IMR-90 (cell line): ENCODE data around the gene CDH13. TPM values are rescaled to one million over a fixed set of nuclear protein-coding genes. Genes with fewer than 3 reads are reported as not detected.

Source experiments
- ATAC-seq: fragments of 200-7000 bp; cut with Tn5 transposase; 2 replicates; pipeline ENCODE4 v1.9.1; 2020; ENCODE audit warnings: low read depth, mild to moderate bottlenecking, moderate library complexity
- BruUV-seq: library from RNA; stranded (reverse); fragments of 400-500 nt; replicated peaks from 2 replicates; lab custom pipeline; 2021; lab: Mats Ljungman, UMichigan
- CTCF ChIA-PET: fragments of 300-600 bp; formaldehyde crosslinking; extraction: SDS; loops from one replicate; lab custom pipeline; 2021; ENCODE audit warnings: antibody characterized with exemption; lab: Yijun Ruan, JAX
- POLR2A ChIA-PET: fragments of 300-600 bp; sonication (Branson Sonifier 250); formaldehyde crosslinking; loops from one replicate; lab custom pipeline; 2022; ENCODE audit warnings: antibody characterized with exemption; ENCODE audit not compliant: unreplicated experiment; lab: Charles Lee
- DNase-seq: peaks from one replicate; pipeline ENCODE4 v3.0.0; 2013
- H2AFZ ChIP-seq: replicated peaks from 2 replicates; pipeline ENCODE3; 2013; ENCODE audit warnings: low read length, mild to moderate bottlenecking; ENCODE audit not compliant: poor library complexity
- H2AK5ac ChIP-seq: 2 replicates; pipeline ENCODE4 v1.6.1; 2013; ENCODE audit warnings: low read depth, low read length, inconsistent platforms
- H2AK9ac ChIP-seq: replicated peaks from 2 replicates; pipeline ENCODE3; 2013; ENCODE audit warnings: mild to moderate bottlenecking, low read depth, low read length, moderate library complexity; ENCODE audit not compliant: poor library complexity
- H2BK120ac ChIP-seq: 2 replicates; pipeline ENCODE4 v1.6.1; 2013; ENCODE audit warnings: low read depth, low read length, inconsistent platforms
- H2BK15ac ChIP-seq: 3 replicates; pipeline ENCODE4 v1.6.1; 2013; ENCODE audit warnings: low read depth, low read length, inconsistent platforms
- H2BK20ac ChIP-seq: 2 replicates; pipeline ENCODE4 v1.6.1; 2013; ENCODE audit warnings: low read depth, mild to moderate bottlenecking, inconsistent platforms, low read length, moderate library complexity
- H2BK5ac ChIP-seq: 2 replicates; pipeline ENCODE4 v1.6.1; 2013; ENCODE audit warnings: mild to moderate bottlenecking, low read depth, low read length, inconsistent platforms; ENCODE audit not compliant: poor library complexity, severe bottlenecking
- H3K14ac ChIP-seq: replicated peaks from 2 replicates; pipeline ENCODE4 v1.6.1; 2013; ENCODE audit warnings: low read depth, low read length, inconsistent platforms
- H3K18ac ChIP-seq: 2 replicates; pipeline ENCODE4 v1.6.1; 2013; ENCODE audit warnings: low read depth, low read length, control low read depth
- H3K23ac ChIP-seq: 2 replicates; pipeline ENCODE4 v1.6.1; 2013; ENCODE audit warnings: low read depth, low read length, inconsistent platforms
- H3K27ac ChIP-seq: 2 replicates; pipeline ENCODE4 v1.5.1; 2013; ENCODE audit warnings: mild to moderate bottlenecking, control low read depth, low read length; ENCODE audit not compliant: insufficient read depth
- H3K27me3 ChIP-seq: 2 replicates; pipeline ENCODE4 v1.6.1; 2013; ENCODE audit warnings: low read length; ENCODE audit not compliant: control insufficient read depth, insufficient read depth
- H3K36me3 ChIP-seq: 2 replicates; pipeline ENCODE4 v1.6.1; 2013; ENCODE audit warnings: low read length, mixed read lengths; ENCODE audit not compliant: control insufficient read depth, insufficient read depth
- H3K4ac ChIP-seq: 2 replicates; pipeline ENCODE4 v1.6.1; 2013; ENCODE audit warnings: low read depth, low read length, inconsistent platforms
- H3K4me1 ChIP-seq: 2 replicates; pipeline ENCODE4 v1.6.1; 2013; ENCODE audit warnings: low read length, mixed read lengths; ENCODE audit not compliant: control insufficient read depth, insufficient read depth
- H3K4me2 ChIP-seq: 2 replicates; pipeline ENCODE4 v1.6.1; 2013; ENCODE audit warnings: low read depth, mild to moderate bottlenecking, control low read depth, low read length, moderate library complexity
- H3K4me3 ChIP-seq: 2 replicates; pipeline ENCODE4 v1.5.1; 2013; ENCODE audit warnings: low read depth, mild to moderate bottlenecking, control low read depth, low read length, moderate library complexity; ENCODE audit not compliant: insufficient read depth
- H3K56ac ChIP-seq: 2 replicates; pipeline ENCODE4 v1.6.1; 2013; ENCODE audit warnings: low read length, inconsistent platforms; ENCODE audit not compliant: insufficient read depth; ENCODE audit errors: extremely low read depth
- H3K79me1 ChIP-seq, 2 experiments: 2 replicates each; pipeline ENCODE4 v1.6.1; 2013; ENCODE audit warnings: low read length in 2 of 2, inconsistent platforms in 1 of 2, low read depth in 1 of 2
- H3K9ac ChIP-seq: 2 replicates; pipeline ENCODE4 v1.6.1; 2013; ENCODE audit warnings: low read depth, low read length, control low read depth
- H3K9me1 ChIP-seq: 2 replicates; pipeline ENCODE4 v1.6.1; 2013; ENCODE audit warnings: low read length, inconsistent platforms; ENCODE audit not compliant: insufficient read depth
- H3K9me3 ChIP-seq: 2 replicates; pipeline ENCODE4 v1.6.1; 2013; ENCODE audit warnings: low read length; ENCODE audit not compliant: control insufficient read depth, insufficient read depth
- H4K20me1 ChIP-seq: 2 replicates; pipeline ENCODE4 v1.6.1; 2013; ENCODE audit warnings: low read length, inconsistent platforms; ENCODE audit not compliant: insufficient read depth
- H4K5ac ChIP-seq: 2 replicates; pipeline ENCODE4 v1.6.1; 2013; ENCODE audit warnings: mild to moderate bottlenecking, low read depth, low read length, control low read depth
- H4K8ac ChIP-seq, 2 experiments: 2 replicates each; pipeline ENCODE4 v1.6.1; 2013; ENCODE audit warnings: low read depth in 2 of 2, low read length in 2 of 2, control low read depth in 1 of 2, inconsistent platforms in 1 of 2
- H4K91ac ChIP-seq: 2 replicates; pipeline ENCODE4 v1.6.1; 2013; ENCODE audit warnings: low read depth, low read length, inconsistent platforms; ENCODE audit not compliant: insufficient read depth
- BHLHE40 ChIP-seq: fragments of 150-350 bp; IDR thresholded peaks from 2 replicates; pipeline ENCODE4 v1.6.1; 2016; ENCODE audit warnings: mild to moderate bottlenecking, low read depth, low read length
- CEBPB ChIP-seq: IDR thresholded peaks from 2 replicates; pipeline ENCODE4 v1.6.1; 2012; ENCODE audit warnings: low read depth, low read length, improper control_type of control experiment
- CHD1 ChIP-seq: IDR thresholded peaks from 2 replicates; pipeline ENCODE4 v1.6.1; 2012; ENCODE audit warnings: low read depth, low read length, improper control_type of control experiment
- FOS ChIP-seq: fragments of 150-350 bp; IDR thresholded peaks from 2 replicates; pipeline ENCODE4 v1.6.1; 2016; ENCODE audit warnings: low read depth, low read length
- MAFK ChIP-seq: IDR thresholded peaks from 2 replicates; pipeline ENCODE4 v1.6.1; 2012; ENCODE audit warnings: low read depth, low read length, improper control_type of control experiment
- MAZ ChIP-seq: IDR thresholded peaks from 2 replicates; pipeline ENCODE4 v1.6.1; 2012; ENCODE audit warnings: low read depth, mild to moderate bottlenecking, low read length, improper control_type of control experiment, moderate library complexity, borderline replicate concordance
- MXI1 ChIP-seq: IDR thresholded peaks from 2 replicates; pipeline ENCODE4 v1.6.1; 2012; ENCODE audit warnings: low read depth, mild to moderate bottlenecking, low read length, moderate library complexity, borderline replicate concordance
- NFE2L2 ChIP-seq: fragments of 150-350 bp; IDR thresholded peaks from 2 replicates; pipeline ENCODE4 v1.6.1; 2016; ENCODE audit warnings: low read depth, mild to moderate bottlenecking, low read length
- POLR2A ChIP-seq: IDR thresholded peaks from 2 replicates; pipeline ENCODE4 v1.6.1; 2012; ENCODE audit warnings: mild to moderate bottlenecking, low read depth, low read length
- RAD21 ChIP-seq: IDR thresholded peaks from 2 replicates; pipeline ENCODE4 v1.6.1; 2012; ENCODE audit warnings: low read length, improper control_type of control experiment
- RCOR1 ChIP-seq: IDR thresholded peaks from 2 replicates; pipeline ENCODE4 v1.6.1; 2012; ENCODE audit warnings: mild to moderate bottlenecking, low read length, improper control_type of control experiment; ENCODE audit not compliant: insufficient replicate concordance
- RFX5 ChIP-seq: IDR thresholded peaks from 2 replicates; pipeline ENCODE4 v1.8.0; 2012; ENCODE audit warnings: low read depth, mild to moderate bottlenecking, low read length, moderate library complexity
- SMC3 ChIP-seq: fragments of 150-350 bp; IDR thresholded peaks from 2 replicates; pipeline ENCODE4 v1.6.1; 2016; ENCODE audit warnings: low read depth, mild to moderate bottlenecking, antibody characterized with exemption, low read length, moderate library complexity
- WGBS, 2 experiments: methylation state at CpG; one replicate each; pipeline versions ENCODE4 v1.1.5 to v1.1.7; 2013; ENCODE audit warnings: missing lambda C conversion rate in 2 of 2; ENCODE audit not compliant: insufficient read length in 1 of 2; ENCODE audit errors: extremely low coverage in 2 of 2; 5-methylcytosine and 5-hydroxymethylcytosine counted together
- dilution Hi-C: fragments of 300-500 bp; cut with HindIII; formaldehyde crosslinking; loops from one replicate; pipeline ENCODE4 v1.14.3; 2018; ENCODE audit warnings: low sequenced_read_pairs; ENCODE audit not compliant: unreplicated experiment
- in situ Hi-C: fragments of 300-500 bp; cut with MboI; formaldehyde crosslinking; loops from 3 replicates; pipeline ENCODE4 v1.14.3; 2019; ENCODE audit warnings: low sequenced_read_pairs, inconsistent platforms, mixed read lengths
- intact Hi-C: fragments of 100-400 bp; cut with micrococcal nuclease; formaldehyde crosslinking; loops from 2 replicates; pipeline ENCODE4 v1.10.0; 2022
- polyA plus RNA-seq, 3 experiments: library from polyadenylated mRNA; depleted of rRNA; stranded (reverse); fragments of >200 nt; gene quantifications; 2 replicates each; pipeline ENCODE4 v1.2.3, GENCODE V29; 2012; ENCODE audit warnings: low replicate concordance in 1 of 3
- total RNA-seq: library from RNA; depleted of rRNA; stranded (reverse); fragments of >200 nt; gene quantifications from 2 replicates; pipeline ENCODE4 v1.2.3, GENCODE V29; 2012
- TF ChIP-seq, protein P1 (sequence below): conservative IDR thresholded peaks from 2 replicates; pipeline ENCODE4 v1.5.1; 2012; ENCODE audit warnings: mild to moderate bottlenecking, low read depth, low read length, improper control_type of control experiment
- TF ChIP-seq, protein P2 (sequence below): fragments of 150-350 bp; IDR thresholded peaks from 2 replicates; pipeline ENCODE4 v1.6.1; 2016; ENCODE audit warnings: low read depth, mild to moderate bottlenecking, low read length, moderate library complexity, borderline replicate concordance
- TF ChIP-seq, protein P3 (sequence below): fragments of 150-350 bp; IDR thresholded peaks from 2 replicates; pipeline ENCODE4 v1.6.1; 2017; ENCODE audit warnings: mild to moderate bottlenecking, antibody characterized with exemption, low read length, low read depth

Gene CDH13
- total and polyA plus RNA-seq, 2 of the 4 experiments (the other 2 are of a cell fraction) = 61.6 to 74.7 TPM

DNA sequence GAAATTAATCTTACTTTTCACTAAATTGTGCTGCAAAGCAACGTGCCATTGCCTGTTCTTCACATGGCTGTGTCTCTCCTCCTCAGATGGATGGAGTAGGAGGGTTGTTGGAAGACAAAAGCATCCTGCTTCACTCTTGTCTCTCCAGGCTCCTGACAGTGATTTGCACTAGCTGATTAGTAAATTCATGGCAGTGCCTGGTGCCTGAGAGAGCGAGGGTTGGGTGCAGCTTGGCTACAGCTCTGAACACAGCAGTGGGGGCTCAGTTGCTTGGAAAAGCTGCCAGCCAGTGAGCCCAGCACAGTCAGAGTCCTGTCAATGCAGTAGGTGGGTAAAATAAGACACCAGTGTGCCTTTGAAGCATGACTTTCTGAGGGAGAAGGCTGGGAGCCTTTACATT lies 37.4 kb downstream of the CDH13 start:
- Histone ChIP-seq H2AK9ac (no peak overlapping the region), H4K91ac (no peak overlapping the region), H3K4me3 (no peak overlapping the region), H2BK20ac (no peak overlapping the region), H3K4me1 (peaks cover 2% of the 10 kb centered on the region), H3K23ac (no peak overlapping the region), H2BK120ac (no peak overlapping the region), H3K14ac (0 out of 2 replicates have a peak overlapping the region, but pooled peaks have one; percentile 17), H3K79me1 (peaks cover 22 to 80% of the 10 kb centered on the region in 2 experiments), H3K36me3 (no peaks in the 10 kb centered on the region), H3K9me3 (no peaks in the 10 kb centered on the region), H3K4ac (no peak overlapping the region), H3K9ac (no peak overlapping the region), H4K20me1 (no peaks in the 10 kb centered on the region), H3K56ac (no peak overlapping the region), H2BK5ac (no peak overlapping the region), H3K27ac (no peak overlapping the region), H2BK15ac (no peak overlapping the region), H3K4me2 (no peak overlapping the region), H3K27me3 (no peaks in the 10 kb centered on the region), H4K8ac (no peak overlapping the region; a peak in 1 of 4 replicates), H4K5ac (no peak overlapping the region), H2AK5ac (peak overlapping the region; percentile 13; the same call in 1 of the 2 replicates), H3K9me1 (peaks cover 4% of the 10 kb centered on the region; the same call in 1 of the 2 replicates), H3K18ac (no peak overlapping the region), H2AFZ (no peak overlapping the region)
- no TSS peak for BruUV-seq
- in situ Hi-C loops (no loop called here), dilution Hi-C loops (no loop called here), intact Hi-C loops (no loop called here)
- TF ChIP-seq RCOR1 (no peak), BHLHE40 (no peak), CHD1 (no peak), CEBPB (no peak), NFE2L2 (no peak), MAZ (no peak), MAFK (no peak), FOS (no peak), SMC3 (no peak), MXI1 (no peak), RFX5 (no peak), POLR2A (no peak), RAD21 (no peak)
- TF ChIP-seq, protein P1, sequence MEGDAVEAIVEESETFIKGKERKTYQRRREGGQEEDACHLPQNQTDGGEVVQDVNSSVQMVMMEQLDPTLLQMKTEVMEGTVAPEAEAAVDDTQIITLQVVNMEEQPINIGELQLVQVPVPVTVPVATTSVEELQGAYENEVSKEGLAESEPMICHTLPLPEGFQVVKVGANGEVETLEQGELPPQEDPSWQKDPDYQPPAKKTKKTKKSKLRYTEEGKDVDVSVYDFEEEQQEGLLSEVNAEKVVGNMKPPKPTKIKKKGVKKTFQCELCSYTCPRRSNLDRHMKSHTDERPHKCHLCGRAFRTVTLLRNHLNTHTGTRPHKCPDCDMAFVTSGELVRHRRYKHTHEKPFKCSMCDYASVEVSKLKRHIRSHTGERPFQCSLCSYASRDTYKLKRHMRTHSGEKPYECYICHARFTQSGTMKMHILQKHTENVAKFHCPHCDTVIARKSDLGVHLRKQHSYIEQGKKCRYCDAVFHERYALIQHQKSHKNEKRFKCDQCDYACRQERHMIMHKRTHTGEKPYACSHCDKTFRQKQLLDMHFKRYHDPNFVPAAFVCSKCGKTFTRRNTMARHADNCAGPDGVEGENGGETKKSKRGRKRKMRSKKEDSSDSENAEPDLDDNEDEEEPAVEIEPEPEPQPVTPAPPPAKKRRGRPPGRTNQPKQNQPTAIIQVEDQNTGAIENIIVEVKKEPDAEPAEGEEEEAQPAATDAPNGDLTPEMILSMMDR = no peak
- TF ChIP-seq, protein P2, sequence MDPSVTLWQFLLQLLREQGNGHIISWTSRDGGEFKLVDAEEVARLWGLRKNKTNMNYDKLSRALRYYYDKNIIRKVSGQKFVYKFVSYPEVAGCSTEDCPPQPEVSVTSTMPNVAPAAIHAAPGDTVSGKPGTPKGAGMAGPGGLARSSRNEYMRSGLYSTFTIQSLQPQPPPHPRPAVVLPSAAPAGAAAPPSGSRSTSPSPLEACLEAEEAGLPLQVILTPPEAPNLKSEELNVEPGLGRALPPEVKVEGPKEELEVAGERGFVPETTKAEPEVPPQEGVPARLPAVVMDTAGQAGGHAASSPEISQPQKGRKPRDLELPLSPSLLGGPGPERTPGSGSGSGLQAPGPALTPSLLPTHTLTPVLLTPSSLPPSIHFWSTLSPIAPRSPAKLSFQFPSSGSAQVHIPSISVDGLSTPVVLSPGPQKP = no peak
- TF ChIP-seq, protein P3, sequence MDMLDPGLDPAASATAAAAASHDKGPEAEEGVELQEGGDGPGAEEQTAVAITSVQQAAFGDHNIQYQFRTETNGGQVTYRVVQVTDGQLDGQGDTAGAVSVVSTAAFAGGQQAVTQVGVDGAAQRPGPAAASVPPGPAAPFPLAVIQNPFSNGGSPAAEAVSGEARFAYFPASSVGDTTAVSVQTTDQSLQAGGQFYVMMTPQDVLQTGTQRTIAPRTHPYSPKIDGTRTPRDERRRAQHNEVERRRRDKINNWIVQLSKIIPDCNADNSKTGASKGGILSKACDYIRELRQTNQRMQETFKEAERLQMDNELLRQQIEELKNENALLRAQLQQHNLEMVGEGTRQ = no peak
- POLR2A ChIA-PET = no interaction called here
- ATAC-seq = no peak
- CTCF ChIA-PET = no interaction called here
- no CpG with 5 or more reads among the region's 2 CpGs for WGBS, 2 experiments
- DNase-seq = no peak
